ENCODE measurements around the gene SMCO4. TPM values are rescaled to one million over a fixed set of nuclear protein-coding genes. Genes with fewer than 3 reads are reported as not detected.

Gene SMCO4
- total and polyA plus RNA-seq, 2 experiments from 2014 or later, result 42.2 to 49.0 TPM

- TF ChIP-seq NANOG (IDR thresholded peaks at IDR 0.05; ENCODE audit: borderline replicate concordance) (no peak), JUNB (IDR thresholded peaks at IDR 0.05; ENCODE audit: unreplicated experiment) (no peak), ZNF114 (CRISPR knock-in tag; IDR thresholded peaks at IDR 0.05) (no peak), CTCF (conservative IDR thresholded peaks at IDR 0.05; ENCODE audit: low read depth in 2 of 2) (no peak), EZH2phosphoT487 (IDR thresholded peaks at IDR 0.05; ENCODE audit: unreplicated experiment) (no peak), STAT1 (IDR thresholded peaks at IDR 0.05; ENCODE audit: unreplicated experiment) (no peak), POLR2AphosphoS5 (IDR thresholded peaks at IDR 0.05; ENCODE audit: low read depth) (no peak), ZNF331 (CRISPR knock-in tag; IDR thresholded peaks at IDR 0.05; ENCODE audit: low read depth) (no peak), REST (IDR thresholded peaks at IDR 0.05; ENCODE audit: unreplicated experiment) (no peak), ETS1 (IDR thresholded peaks at IDR 0.05) (no peak), CREB1 (CRISPR knock-in tag; IDR thresholded peaks at IDR 0.05; ENCODE audit: low read depth) (no peak), ZNF462 (CRISPR knock-in tag; IDR thresholded peaks at IDR 0.05) (no peak; the same call in 1 of the 2 replicates), EZH2 (IDR thresholded peaks at IDR 0.05; ENCODE audit: low read depth, unreplicated experiment) (no peak)
- H3K27me3 ChIP-seq (ENCODE audit: insufficient read depth), result no peaks in the 10 kb centered on the region
- ATAC-seq (peak; percentile 73), DNase-seq (ENCODE audit: low spot score) (peak; percentile 36)
- H3K4me1 ChIP-seq (ENCODE audit: insufficient read depth), result peaks cover 10% of the 10 kb centered on the region
- Mint-ChIP-seq H3K4me3 (no peak overlapping the region), H3K36me3 (ENCODE audit: low read depth) (no peaks in the 10 kb centered on the region), H3K27ac (no peak overlapping the region), H3K27me3 (ENCODE audit: insufficient read depth, low read depth, poor library complexity) (peaks cover 3% of the 10 kb centered on the region), H3K9me3 (no peaks in the 10 kb centered on the region), H3K4me1 (peaks cover 9% of the 10 kb centered on the region)
- no peaks in the 10 kb centered on the region for H3K36me3 ChIP-seq (ENCODE audit: insufficient read depth)
- no peaks in the 10 kb centered on the region for H4K20me1 ChIP-seq (replicated peaks; ENCODE audit: insufficient read depth)
- H3F3A ChIP-seq (replicated peaks; ENCODE audit: low read depth), result no peaks in the 10 kb centered on the region
- H3K4me3 ChIP-seq, result no peak overlapping the region
- no peak overlapping the region for H3K27ac ChIP-seq (ENCODE audit: low read depth)
- peaks cover 5% of the 10 kb centered on the region; the same call in 1 of the 2 replicates for H3K9me2 ChIP-seq (ENCODE audit: insufficient read depth)
- H3K4me2 ChIP-seq, result peak overlapping the region; percentile 38
- H2AFZ ChIP-seq, result peak overlapping the region; percentile 76
- H3K79me2 ChIP-seq (replicated peaks; ENCODE audit: insufficient read depth), result no peaks in the 10 kb centered on the region
Measured at GRCh38 chr11:93560199-93560932, 17.2 kb upstream of the SMCO4 start.

Data from GM23338 (cell line).